Activated B cell treated with CpG ODN at 0.5 μM for 24 hours (primary cell): ENCODE data around the gene CLDN5. TPM values are rescaled to one million over a fixed set of nuclear protein-coding genes. Genes with fewer than 3 reads are reported as not detected.

Source experiments
- ATAC-seq: fragments of 200-7000 bp; cut with Tn5 transposase; one replicate; pipeline ENCODE4 v1.10.0; 2021; ENCODE audit warnings: low read depth, mild to moderate bottlenecking, moderate library complexity
- CTCF ChIA-PET: fragments of 350-600 bp; sonication (Branson Sonifier 250); formaldehyde crosslinking; loops from one replicate; lab custom pipeline; 2021; ENCODE audit warnings: antibody characterized with exemption; lab: Charles Lee
- POLR2A ChIA-PET: fragments of 350-600 bp; sonication (Branson Sonifier 250); formaldehyde crosslinking; loops from one replicate; lab custom pipeline; 2021; ENCODE audit warnings: antibody characterized with exemption; lab: Charles Lee
- DNase-seq: peaks from one replicate; pipeline ENCODE4 v3.0.0; 2022
- H3K27ac Mint-ChIP-seq: one replicate; pipeline ENCODE4 v1.8.0; 2020; ENCODE audit warnings: mixed read lengths
- H3K27me3 Mint-ChIP-seq: one replicate; pipeline ENCODE4 v1.8.0; 2021; ENCODE audit warnings: mixed read lengths
- H3K36me3 Mint-ChIP-seq: one replicate; pipeline ENCODE4 v1.8.0; 2021; ENCODE audit warnings: low read depth, mixed read lengths
- H3K4me1 Mint-ChIP-seq: one replicate; pipeline ENCODE4 v1.8.0; 2021; ENCODE audit warnings: mixed read lengths
- H3K4me3 Mint-ChIP-seq: one replicate; pipeline ENCODE4 v1.8.0; 2020; ENCODE audit warnings: mild to moderate bottlenecking, mixed read lengths
- H3K9me3 Mint-ChIP-seq: one replicate; pipeline ENCODE4 v1.8.0; 2020; ENCODE audit warnings: mixed read lengths
- intact Hi-C: fragments of 100-400 bp; cut with micrococcal nuclease; formaldehyde crosslinking; loops from one replicate; pipeline ENCODE4 v1.15.1; 2024
- total RNA-seq: library from RNA; stranded (reverse); gene quantifications from 2 replicates; pipeline ENCODE4 v1.2.3, GENCODE V29; 2022
- TF ChIP-seq, protein P1 (sequence below): fragments of 200-600 bp; IDR thresholded peaks from one replicate; pipeline ENCODE4 v1.8.0; 2022; ENCODE audit warnings: antibody characterized with exemption, mild to moderate bottlenecking

CLDN5 gene
- total RNA-seq, 1 donor from 2014 or later: not detected

DNA sequence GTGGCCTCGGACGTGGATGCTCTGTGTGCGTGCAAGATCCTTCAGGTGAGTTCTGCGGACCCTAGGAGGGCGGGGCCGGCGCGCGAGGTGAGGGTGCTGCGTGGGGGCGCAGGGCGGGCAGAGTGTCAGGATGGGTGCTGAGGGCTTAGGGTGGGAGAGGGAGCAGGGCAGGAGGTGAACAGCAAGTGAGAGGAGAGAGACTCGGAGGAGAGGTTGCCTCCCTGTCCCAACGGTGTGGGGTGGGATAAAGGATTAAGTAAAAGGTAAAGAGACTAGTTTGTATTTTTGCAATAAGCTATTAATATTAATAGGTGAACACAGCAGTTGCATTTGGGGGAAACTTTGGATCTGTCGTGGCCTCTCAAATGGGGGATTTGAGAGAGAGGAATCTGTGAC lies 44.0 kb downstream of the CLDN5 start:
- Mint-ChIP-seq H3K27ac (no peak overlapping the region), H3K27me3 (no peaks in the 10 kb centered on the region), H3K4me1 (peaks cover 26% of the 10 kb centered on the region), H3K36me3 (peaks cover 11% of the 10 kb centered on the region), H3K4me3 (peak overlapping the region; percentile 93), H3K9me3 (no peaks in the 10 kb centered on the region)
- POLR2A ChIA-PET: interaction anchor here (0.6 to 2.6 kb wide), 10 partner anchors 33 to 1455 kb away, joined by 3 to 18 read pairs (median 4); partner anchors contain the start of genes C22orf39, DGCR2, ESS2 and HIRA
- DNase-seq (no peak), ATAC-seq (no peak)
- CTCF ChIA-PET: interaction anchor here (2.9 kb wide), 1 partner anchor 150 kb away, joined by 17 read pairs; no protein-coding TSS in a partner anchor
- TF ChIP-seq, protein P1, sequence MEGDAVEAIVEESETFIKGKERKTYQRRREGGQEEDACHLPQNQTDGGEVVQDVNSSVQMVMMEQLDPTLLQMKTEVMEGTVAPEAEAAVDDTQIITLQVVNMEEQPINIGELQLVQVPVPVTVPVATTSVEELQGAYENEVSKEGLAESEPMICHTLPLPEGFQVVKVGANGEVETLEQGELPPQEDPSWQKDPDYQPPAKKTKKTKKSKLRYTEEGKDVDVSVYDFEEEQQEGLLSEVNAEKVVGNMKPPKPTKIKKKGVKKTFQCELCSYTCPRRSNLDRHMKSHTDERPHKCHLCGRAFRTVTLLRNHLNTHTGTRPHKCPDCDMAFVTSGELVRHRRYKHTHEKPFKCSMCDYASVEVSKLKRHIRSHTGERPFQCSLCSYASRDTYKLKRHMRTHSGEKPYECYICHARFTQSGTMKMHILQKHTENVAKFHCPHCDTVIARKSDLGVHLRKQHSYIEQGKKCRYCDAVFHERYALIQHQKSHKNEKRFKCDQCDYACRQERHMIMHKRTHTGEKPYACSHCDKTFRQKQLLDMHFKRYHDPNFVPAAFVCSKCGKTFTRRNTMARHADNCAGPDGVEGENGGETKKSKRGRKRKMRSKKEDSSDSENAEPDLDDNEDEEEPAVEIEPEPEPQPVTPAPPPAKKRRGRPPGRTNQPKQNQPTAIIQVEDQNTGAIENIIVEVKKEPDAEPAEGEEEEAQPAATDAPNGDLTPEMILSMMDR: no peak
- intact Hi-C loops: loop anchor here (1.0 kb wide), 1 partner anchor 150 kb away; no protein-coding TSS in a partner anchor

DNA sequence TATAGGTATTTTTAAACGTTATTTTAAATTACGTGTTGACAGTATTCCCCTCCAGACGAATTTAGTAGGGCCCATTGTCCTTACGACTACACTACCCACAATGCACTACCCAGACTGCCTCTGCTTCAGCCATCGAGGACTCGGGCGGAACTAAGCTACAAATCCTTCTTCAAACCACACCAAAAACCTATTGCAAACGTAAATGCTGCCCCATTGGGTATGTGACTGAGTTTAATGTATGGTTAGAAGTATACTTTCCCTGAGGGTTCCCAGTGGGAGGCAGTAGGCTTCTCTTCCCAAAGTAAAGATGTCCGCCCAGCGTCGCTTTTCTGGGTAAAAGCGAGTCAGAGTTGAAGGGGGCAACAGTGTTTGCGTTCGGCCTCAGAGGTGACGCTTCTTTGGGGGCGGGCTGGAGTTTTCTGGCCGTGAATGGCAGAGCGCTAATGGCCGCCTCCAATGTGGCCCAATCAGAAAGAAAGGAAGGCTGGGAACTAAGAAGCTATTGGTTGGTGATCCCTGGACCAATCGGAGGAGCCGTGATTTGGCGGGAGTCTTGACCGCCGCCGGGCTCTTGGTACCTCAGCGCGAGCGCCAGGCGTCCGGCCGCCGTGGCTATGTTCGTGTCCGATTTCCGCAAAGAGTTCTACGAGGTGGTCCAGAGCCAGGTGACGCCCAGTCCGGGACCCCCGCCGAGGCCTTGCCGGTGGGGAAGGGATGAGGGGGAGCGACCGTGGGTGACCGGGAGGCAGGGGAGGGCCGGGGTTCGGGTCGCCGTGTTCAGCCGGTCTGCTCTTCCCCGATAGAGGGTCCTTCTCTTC lies 44.6 kb downstream of the CLDN5 start, which contains the start of gene CDC45:
Gene CDC45 (plus strand): TSS at position 566 of the 818 bp plus-strand sequence. CDS start 49 bp downstream, at position 615.
- ChIA-PET CTCF (interaction anchor here (2.9 to 3.1 kb wide), 2 partner anchors 150 to 300 kb away, joined by 17 to 21 read pairs; partner anchors contain the start of gene SLC25A1), POLR2A (interaction anchor here (0.6 to 2.6 kb wide), 12 partner anchors 32 to 1455 kb away, joined by 3 to 18 read pairs (median 4); partner anchors contain the start of genes C22orf39, DGCR2, ESS2 and HIRA)
- peak; percentile 79 for DNase-seq
- Mint-ChIP-seq H3K27ac (peak within 1 kb of the TSS; percentile 98), H3K27me3 (no peaks in the 10 kb centered on the region), H3K9me3 (no peaks in the 10 kb centered on the region), H3K4me3 (peak within 1 kb of the TSS; percentile 93), H3K4me1 (peaks cover 26% of the 10 kb centered on the region), H3K36me3 (peaks cover 14% of the 10 kb centered on the region)
- TF ChIP-seq, protein P1: no peak
- intact Hi-C loops: loop anchor here (1.0 to 5.0 kb wide), 10 partner anchors 32 to 357 kb away; partner anchors contain the start of genes C22orf39, CLTCL1, DGCR2 and ESS2
- peak; percentile 93 for ATAC-seq

DNA sequence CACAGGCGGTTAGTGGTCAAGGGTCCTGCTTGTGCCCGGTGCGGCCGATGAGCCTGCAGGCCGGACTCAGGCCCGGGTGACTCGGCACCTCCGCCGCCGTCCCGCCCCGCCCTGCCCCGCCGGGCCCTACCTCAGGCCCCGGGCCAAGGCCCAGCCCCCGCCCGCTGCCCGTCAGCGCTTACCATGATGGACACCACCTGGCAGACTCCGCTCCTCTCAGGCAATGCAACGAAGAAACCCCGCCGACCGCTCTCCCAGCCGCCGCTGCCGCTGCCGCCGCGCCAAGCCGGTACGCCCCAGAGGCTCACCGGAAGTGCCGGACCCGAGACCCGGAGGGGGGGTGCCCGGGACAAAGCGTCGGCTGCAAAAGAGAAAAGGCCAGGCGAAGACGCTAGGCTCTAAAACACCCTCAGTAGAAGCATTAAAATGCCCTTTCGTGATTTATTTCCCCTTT lies 45.3 kb downstream of the CLDN5 start, which contains the start of gene UFD1:
Gene UFD1 (minus strand): TSS at position 293 of the 454 bp plus-strand sequence. CDS start 108 bp downstream, at position 185.
- H3K4me3 Mint-ChIP-seq: peak within 1 kb of the TSS; percentile 93
- H3K9me3 Mint-ChIP-seq: no peaks in the 10 kb centered on the region
- POLR2A ChIA-PET: interaction anchor here (0.7 to 2.6 kb wide), 10 partner anchors 32 to 357 kb away, joined by 3 to 18 read pairs (median 4); partner anchors contain the start of genes C22orf39, DGCR2, ESS2 and HIRA
- H3K27me3 Mint-ChIP-seq: no peaks in the 10 kb centered on the region
- DNase-seq (peak; percentile 74), ATAC-seq (peak; percentile 43)
- intact Hi-C loops: loop anchor here (1.0 to 5.0 kb wide), 10 partner anchors 32 to 357 kb away; partner anchors contain the start of genes C22orf39, CLTCL1, DGCR2 and ESS2
- peaks cover 26% of the 10 kb centered on the region for H3K4me1 Mint-ChIP-seq
- TF ChIP-seq, protein P1: no peak
- peaks cover 19% of the 10 kb centered on the region for H3K36me3 Mint-ChIP-seq
- H3K27ac Mint-ChIP-seq: peak within 1 kb of the TSS; percentile 98
- CTCF ChIA-PET: interaction anchor here (1.1 to 3.1 kb wide), 4 partner anchors 151 to 332 kb away, joined by 3 to 21 read pairs (median 16); partner anchors contain the start of gene SLC25A1

DNA sequence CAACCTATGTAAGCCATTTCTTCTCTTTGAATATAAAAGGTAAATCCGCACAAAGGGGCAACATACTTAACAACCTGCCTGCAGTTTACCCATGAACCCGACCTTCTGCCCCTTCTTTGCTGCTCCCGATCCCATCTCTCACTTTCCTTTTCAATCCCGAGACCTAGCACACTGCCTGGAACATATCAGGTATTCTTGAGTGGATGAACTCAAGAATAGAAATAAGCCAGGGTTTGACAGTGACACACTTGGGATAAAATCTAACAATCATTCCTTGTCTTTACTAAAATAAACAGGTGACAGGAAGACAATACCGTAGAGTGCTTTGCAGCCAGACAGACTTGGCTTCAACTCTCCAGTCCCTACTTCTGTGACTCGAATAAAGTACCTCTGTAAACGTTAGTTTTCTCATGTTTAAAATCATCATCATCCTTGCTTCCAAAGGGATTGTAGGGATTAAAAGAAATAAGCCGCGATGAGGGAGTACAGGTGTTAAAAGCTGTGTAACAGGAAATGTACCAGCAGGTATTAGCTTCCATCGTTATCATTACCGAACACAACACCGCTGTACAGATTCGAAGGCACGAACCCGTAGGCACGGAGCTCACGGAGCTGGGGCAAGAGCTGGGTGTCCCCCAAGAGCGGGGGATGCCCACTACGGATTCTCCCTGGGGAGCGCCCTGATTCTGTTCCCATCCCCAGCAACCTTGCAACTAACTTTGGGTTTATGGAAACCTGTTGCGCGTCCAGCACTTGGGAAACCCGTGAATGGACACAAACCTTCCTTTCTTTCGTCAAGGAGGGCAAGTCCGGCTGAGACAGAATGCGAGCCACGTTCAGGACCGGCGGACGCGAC lies 45.9 kb downstream of the CLDN5 start:
- peaks cover 26% of the 10 kb centered on the region for H3K4me1 Mint-ChIP-seq
- no peak for DNase-seq
- H3K36me3 Mint-ChIP-seq: peaks cover 25% of the 10 kb centered on the region
- peak overlapping the region; percentile 93 for H3K4me3 Mint-ChIP-seq
- no peaks in the 10 kb centered on the region for H3K27me3 Mint-ChIP-seq
- H3K9me3 Mint-ChIP-seq: no peaks in the 10 kb centered on the region
- CTCF ChIA-PET: interaction anchor here (1.1 to 3.1 kb wide), 7 partner anchors 30 to 334 kb away, joined by 3 to 21 read pairs (median 15); partner anchors contain the start of genes C22orf39, ESS2 and SLC25A1
- intact Hi-C loops: loop anchor here (1.0 to 5.0 kb wide), 6 partner anchors 117 to 356 kb away; partner anchors contain the start of genes CLTCL1 and DGCR2
- ATAC-seq: no peak
- peak overlapping the region; percentile 61 for H3K27ac Mint-ChIP-seq
- TF ChIP-seq, protein P1: no peak
- POLR2A ChIA-PET: interaction anchor here (0.6 to 2.6 kb wide), 6 partner anchors 12 to 334 kb away, joined by 4 to 18 read pairs (median 6); partner anchors contain the start of genes ESS2, HIRA and MRPL40
